Ishikawa (cell line): ENCODE results near the gene SHB.

Source experiments
- CEBPB ChIP-seq: IDR thresholded peaks from 2 replicates; pipeline ENCODE4 v1.6.1; 2012
- CREB1 ChIP-seq: IDR thresholded peaks from 2 replicates; pipeline ENCODE4 v1.6.1; 2012; ENCODE audit warnings: low read depth
- EGR1 ChIP-seq: IDR thresholded peaks from 2 replicates; pipeline ENCODE4 v1.6.1; 2012
- EP300 ChIP-seq: IDR thresholded peaks from 2 replicates; pipeline ENCODE4 v1.6.1; 2012; ENCODE audit warnings: borderline replicate concordance
- FOXM1 ChIP-seq: IDR thresholded peaks from 2 replicates; pipeline ENCODE4 v1.6.1; 2012; ENCODE audit warnings: low read depth, borderline replicate concordance
- MAX ChIP-seq: IDR thresholded peaks from 2 replicates; pipeline ENCODE4 v1.6.1; 2012
- NFIC ChIP-seq: IDR thresholded peaks from 2 replicates; pipeline ENCODE4 v1.6.1; 2012
- RAD21 ChIP-seq: IDR thresholded peaks from 2 replicates; pipeline ENCODE4 v1.6.1; 2012; ENCODE audit warnings: low read depth
- REST ChIP-seq: IDR thresholded peaks from 2 replicates; pipeline ENCODE4 v1.6.1; 2012; ENCODE audit warnings: low read depth, mild to moderate bottlenecking
- TAF1 ChIP-seq: IDR thresholded peaks from 2 replicates; pipeline ENCODE4 v1.6.1; 2012; ENCODE audit warnings: low read depth, mild to moderate bottlenecking
- TCF12 ChIP-seq: IDR thresholded peaks from 2 replicates; pipeline ENCODE4 v1.6.1; 2012; ENCODE audit warnings: low read depth
- TEAD4 ChIP-seq: IDR thresholded peaks from 2 replicates; pipeline ENCODE4 v1.6.1; 2012
- USF1 ChIP-seq: IDR thresholded peaks from 2 replicates; pipeline ENCODE4 v1.6.1; 2012
- YY1 ChIP-seq: IDR thresholded peaks from 2 replicates; pipeline ENCODE4 v1.6.1; 2012; ENCODE audit warnings: low read depth
- ZBTB7A ChIP-seq: IDR thresholded peaks from 2 replicates; pipeline ENCODE4 v1.6.1; 2012; ENCODE audit warnings: low read depth

SHB gene

GRCh38 chr9:38068701-38069628, at the start of gene SHB:
Gene SHB, minus strand, starts transcription at chr9:38069227. Its CDS starts 582 bp downstream, at chr9:38068645.
- TF ChIP-seq EGR1: no peak
- TF ChIP-seq USF1: no peak
- no peak for TF ChIP-seq FOXM1
- peak; percentile 35 for TF ChIP-seq ZBTB7A
- peak; percentile 3; the same call in 1 of the 2 replicates for TF ChIP-seq EP300
- TF ChIP-seq RAD21: peak; percentile 38; the same call in 1 of the 2 replicates
- no peak for TF ChIP-seq MAX
- TF ChIP-seq NFIC: peak; percentile 73; the same call in 1 of the 2 replicates
- TF ChIP-seq CREB1: no peak
- no peak for TF ChIP-seq YY1
- TF ChIP-seq CEBPB: no peak
- 0 out of 2 replicates have a peak, but pooled peaks have one; percentile 14 for TF ChIP-seq TCF12
- no peak for TF ChIP-seq REST
- no peak for TF ChIP-seq TEAD4
- peak; percentile 41 for TF ChIP-seq TAF1

GRCh38 chr9:38117651-38118050, 48.6 kb upstream of the SHB start:
- TF ChIP-seq FOXM1: no peak
- no peak for TF ChIP-seq NFIC
- TF ChIP-seq MAX: no peak
- no peak for TF ChIP-seq RAD21
- TF ChIP-seq YY1: no peak
- no peak for TF ChIP-seq TEAD4
- TF ChIP-seq EP300: no peak
- no peak for TF ChIP-seq CREB1
- no peak for TF ChIP-seq EGR1
- no peak for TF ChIP-seq REST
- TF ChIP-seq ZBTB7A: no peak

GRCh38 chr9:38114905-38115304, 45.9 kb upstream of the SHB start:
- TF ChIP-seq CEBPB (no peak), EP300 (no peak)

GRCh38 chr9:38112456-38112855, 43.4 kb upstream of the SHB start:
- TF ChIP-seq EP300 (no peak), TAF1 (no peak), YY1 (no peak), TCF12 (no peak), FOXM1 (no peak), EGR1 (no peak), CREB1 (no peak), ZBTB7A (no peak), RAD21 (no peak), USF1 (no peak), REST (no peak), TEAD4 (no peak), MAX (no peak), CEBPB (no peak), NFIC (no peak)
